HG03354 (cell line): ENCODE results near the gene SPATA31D4.
"Not testable (repeated sequence)": the region's sequence is repeated elsewhere in the genome, so short reads cannot be mapped to it uniquely, and the experiment has no call there.

ENCODE experiments used
- ATAC-seq: cut with Tn5 transposase; IDR thresholded peaks from one replicate; pipeline ENCODE4 v1.9.1; 2021; ENCODE audit warnings: mild to moderate bottlenecking; ENCODE audit not compliant: unreplicated experiment, poor library complexity, severe bottlenecking

Gene SPATA31D4

GRCh38 chr9:81928305-81928704 lies at the start of gene SPATA31D4:
Gene SPATA31D4, plus strand, starts transcription at chr9:81928428. Its CDS starts 86 bp downstream, at chr9:81928514.
- ATAC-seq: not testable (repeated sequence)

- no peak for ATAC-seq
These were observed 49.7 kb upstream of the SPATA31D4 start for GRCh38 chr9:81878530-81878929.

- ATAC-seq: no peak
These were observed 48.7 kb upstream of the SPATA31D4 start for GRCh38 chr9:81879501-81879916.

GRCh38 chr9:81885602-81886001 lies 42.6 kb upstream of the SPATA31D4 start:
- no peak for ATAC-seq

- no peak for ATAC-seq
These were observed 41.6 kb upstream of the SPATA31D4 start for GRCh38 chr9:81886665-81887064.

GRCh38 chr9:81890104-81890503 lies 38.1 kb upstream of the SPATA31D4 start:
- no peak for ATAC-seq

GRCh38 chr9:81892440-81892839 lies 35.8 kb upstream of the SPATA31D4 start:
- no peak for ATAC-seq

- no peak for ATAC-seq
These were observed 34.3 kb upstream of the SPATA31D4 start for GRCh38 chr9:81893929-81894328.

GRCh38 chr9:81894891-81895290 lies 33.3 kb upstream of the SPATA31D4 start:
- no peak for ATAC-seq

- ATAC-seq: no peak
These were observed 32.2 kb upstream of the SPATA31D4 start for GRCh38 chr9:81896070-81896469.

GRCh38 chr9:81898851-81899250 lies 29.4 kb upstream of the SPATA31D4 start:
- no peak for ATAC-seq

GRCh38 chr9:81902196-81902595 lies 26.0 kb upstream of the SPATA31D4 start:
- no peak for ATAC-seq

- ATAC-seq: no peak
These were observed 25.6 kb upstream of the SPATA31D4 start for GRCh38 chr9:81902626-81903025.

GRCh38 chr9:81906671-81907070 lies 21.6 kb upstream of the SPATA31D4 start:
- no peak for ATAC-seq

- no peak for ATAC-seq
These were observed 16.1 kb upstream of the SPATA31D4 start for GRCh38 chr9:81912135-81912534.

GRCh38 chr9:81915801-81916505 lies 12.3 kb upstream of the SPATA31D4 start:
- no peak for ATAC-seq

- ATAC-seq: not testable (repeated sequence)
These were observed 9.7 kb upstream of the SPATA31D4 start for GRCh38 chr9:81918507-81918906.

- ATAC-seq: not testable (repeated sequence)
These were observed 1.9 kb downstream of the SPATA31D4 start for GRCh38 chr9:81930147-81930546.

- ATAC-seq: not testable (repeated sequence)
These were observed 5.3 kb downstream of the SPATA31D4 start for GRCh38 chr9:81933547-81933946.

GRCh38 chr9:81943393-81943792 lies 15.2 kb downstream of the SPATA31D4 start, which contains the start of gene SPATA31D3:
Gene SPATA31D3, plus strand, starts transcription at chr9:81943500. Its CDS starts 86 bp downstream, at chr9:81943586.
- not testable (repeated sequence) for ATAC-seq

- not testable (repeated sequence) for ATAC-seq
These were observed 20.4 kb downstream of the SPATA31D4 start for GRCh38 chr9:81948650-81949049.

- no peak for ATAC-seq
These were observed 24.9 kb downstream of the SPATA31D4 start for GRCh38 chr9:81953096-81953495.
